ENCODE measurements around the gene ARNT2.

The ARNT2 gene

GRCh38 chr15:80588801-80589200 is 184.6 kb downstream of the ARNT2 start:
- no peak overlapping the region for H2BK15ac ChIP-seq (ENCODE audit: low read length)
- H3K23ac ChIP-seq (ENCODE audit: low read depth, low read length, poor library complexity): no peak overlapping the region
- peaks cover 21 to 87% of the 10 kb centered on the region in 2 donors for H3K36me3 ChIP-seq (replicated peaks in 1 of 2; ENCODE audit: control insufficient read depth in 2 of 2, insufficient read depth in 2 of 2, low read length in 2 of 2)

GRCh38 chr15:80590761-80591355 is 186.7 kb downstream of the ARNT2 start:
- Histone ChIP-seq H4K91ac (ENCODE audit: low read depth, low read length, poor library complexity) (no peak overlapping the region), H2AFZ (ENCODE audit: low read length) (no peak overlapping the region), H3K4me1 (ENCODE audit: control insufficient read depth in 2 of 2, insufficient read depth in 1 of 2, low read depth in 1 of 2, low read length in 2 of 2) (peaks cover 0 to 2% of the 10 kb centered on the region in 2 donors), H3K36me3 (replicated peaks in 1 of 2; ENCODE audit: control insufficient read depth in 2 of 2, insufficient read depth in 2 of 2, low read length in 2 of 2) (peaks cover 31 to 87% of the 10 kb centered on the region in 2 donors), H3K9ac (ENCODE audit: low read depth, low read length, poor library complexity) (no peak overlapping the region), H3K23ac (ENCODE audit: low read depth, low read length, poor library complexity) (no peak overlapping the region), H2BK120ac (ENCODE audit: low read depth, low read length) (no peak overlapping the region), H3K14ac (ENCODE audit: low read length) (no peak overlapping the region), H2BK5ac (ENCODE audit: low read length) (no peak overlapping the region), H3K9me3 (replicated peaks in 1 of 2; ENCODE audit: control insufficient read depth in 2 of 2, insufficient read depth in 1 of 2, low read depth in 1 of 2, low read length in 2 of 2) (no peaks in the 10 kb centered on the region), H3K4me2 (ENCODE audit: insufficient read depth, low read length, poor library complexity, severe bottlenecking) (no peak overlapping the region), H3K27ac (replicated peaks; ENCODE audit: low read length) (no peak overlapping the region), H4K8ac (ENCODE audit: low read depth, low read length) (no peak overlapping the region), H3K4ac (ENCODE audit: low read length) (no peak overlapping the region), H3K27me3 (ENCODE audit: control insufficient read depth in 3 of 3, insufficient read depth in 3 of 3, low read depth in 1 of 3, low read length in 3 of 3) (no peaks in the 10 kb centered on the region), H3K4me3 (ENCODE audit: low read length in 2 of 2) (no peak overlapping the region), H2BK15ac (ENCODE audit: low read length) (no peak overlapping the region), H3K18ac (ENCODE audit: low read length) (no peak overlapping the region), H2AK5ac (ENCODE audit: low read depth, low read length) (no peak overlapping the region), H2BK12ac (ENCODE audit: low read length) (no peak overlapping the region), H3K79me1 (ENCODE audit: low read depth, low read length) (no peaks in the 10 kb centered on the region)
- no CpG with 5 or more reads among the region's 7 CpGs for WGBS, 2 donors (ENCODE audit: extremely low coverage in 2 of 2, insufficient read length in 2 of 2, insufficient replicate concordance in 1 of 2)
- DNase-seq (ENCODE audit: low spot score): no peak

More at GRCh38 chr15:80588801-80589200, 184.6 kb downstream of the ARNT2 start:
- Histone ChIP-seq H3K79me1 (ENCODE audit: low read depth, low read length) (no peaks in the 10 kb centered on the region), H3K27me3 (ENCODE audit: control insufficient read depth in 3 of 3, insufficient read depth in 3 of 3, low read depth in 1 of 3, low read length in 3 of 3) (no peaks in the 10 kb centered on the region), H3K4me1 (ENCODE audit: control insufficient read depth in 2 of 2, insufficient read depth in 1 of 2, low read depth in 1 of 2, low read length in 2 of 2) (peaks cover 0 to 2% of the 10 kb centered on the region in 2 donors), H2BK12ac (ENCODE audit: low read length) (no peak overlapping the region), H4K8ac (ENCODE audit: low read depth, low read length) (no peak overlapping the region), H3K4me2 (ENCODE audit: insufficient read depth, low read length, poor library complexity, severe bottlenecking) (no peak overlapping the region), H3K9me3 (replicated peaks in 1 of 2; ENCODE audit: control insufficient read depth in 2 of 2, insufficient read depth in 1 of 2, low read depth in 1 of 2, low read length in 2 of 2) (no peaks in the 10 kb centered on the region), H2AK5ac (ENCODE audit: low read depth, low read length) (no peak overlapping the region), H3K4me3 (ENCODE audit: low read length in 2 of 2) (no peak overlapping the region), H2AFZ (ENCODE audit: low read length) (no peak overlapping the region), H3K14ac (ENCODE audit: low read length) (no peak overlapping the region), H3K27ac (replicated peaks; ENCODE audit: low read length) (no peak overlapping the region), H2BK5ac (ENCODE audit: low read length) (no peak overlapping the region), H3K18ac (ENCODE audit: low read length) (no peak overlapping the region), H3K9ac (ENCODE audit: low read depth, low read length, poor library complexity) (no peak overlapping the region), H2BK120ac (ENCODE audit: low read depth, low read length) (no peak overlapping the region), H4K91ac (ENCODE audit: low read depth, low read length, poor library complexity) (no peak overlapping the region), H3K4ac (ENCODE audit: low read length) (no peak overlapping the region)
- WGBS, 2 donors (ENCODE audit: extremely low coverage in 2 of 2, insufficient read length in 2 of 2, insufficient replicate concordance in 1 of 2): no CpG with 5 or more reads among the region's 6 CpGs
- no peak for DNase-seq (ENCODE audit: low spot score)

GRCh38 chr15:80591471-80591870 is 187.3 kb downstream of the ARNT2 start:
- Histone ChIP-seq H3K4me1 (ENCODE audit: control insufficient read depth in 2 of 2, insufficient read depth in 1 of 2, low read depth in 1 of 2, low read length in 2 of 2) (peaks cover 0 to 2% of the 10 kb centered on the region in 2 donors), H3K9ac (ENCODE audit: low read depth, low read length, poor library complexity) (no peak overlapping the region), H2BK5ac (ENCODE audit: low read length) (no peak overlapping the region), H3K36me3 (replicated peaks in 1 of 2; ENCODE audit: control insufficient read depth in 2 of 2, insufficient read depth in 2 of 2, low read length in 2 of 2) (peaks cover 31 to 87% of the 10 kb centered on the region in 2 donors), H3K79me1 (ENCODE audit: low read depth, low read length) (no peaks in the 10 kb centered on the region), H2AK5ac (ENCODE audit: low read depth, low read length) (no peak overlapping the region), H3K27ac (replicated peaks; ENCODE audit: low read length) (no peak overlapping the region), H3K23ac (ENCODE audit: low read depth, low read length, poor library complexity) (peak overlapping the region; percentile 8), H2BK120ac (ENCODE audit: low read depth, low read length) (no peak overlapping the region), H3K27me3 (ENCODE audit: control insufficient read depth in 3 of 3, insufficient read depth in 3 of 3, low read depth in 1 of 3, low read length in 3 of 3) (no peaks in the 10 kb centered on the region), H3K9me3 (replicated peaks in 1 of 2; ENCODE audit: control insufficient read depth in 2 of 2, insufficient read depth in 1 of 2, low read depth in 1 of 2, low read length in 2 of 2) (no peaks in the 10 kb centered on the region), H3K4me3 (ENCODE audit: low read length in 2 of 2) (no peak overlapping the region), H2BK12ac (ENCODE audit: low read length) (no peak overlapping the region), H3K4ac (ENCODE audit: low read length) (no peak overlapping the region), H4K8ac (ENCODE audit: low read depth, low read length) (no peak overlapping the region), H3K14ac (ENCODE audit: low read length) (no peak overlapping the region), H3K18ac (ENCODE audit: low read length) (no peak overlapping the region), H4K91ac (ENCODE audit: low read depth, low read length, poor library complexity) (no peak overlapping the region), H2BK15ac (ENCODE audit: low read length) (no peak overlapping the region), H3K4me2 (ENCODE audit: insufficient read depth, low read length, poor library complexity, severe bottlenecking) (no peak overlapping the region), H2AFZ (ENCODE audit: low read length) (no peak overlapping the region)
- no CpG with 5 or more reads among the region's 23 CpGs for WGBS, 2 donors (ENCODE audit: extremely low coverage in 2 of 2, insufficient read length in 2 of 2, insufficient replicate concordance in 1 of 2)
- no peak for DNase-seq (ENCODE audit: low spot score)

- Histone ChIP-seq H3K9ac (ENCODE audit: low read depth, low read length, poor library complexity) (no peak overlapping the region), H2AK5ac (ENCODE audit: low read depth, low read length) (no peak overlapping the region), H3K4me2 (ENCODE audit: insufficient read depth, low read length, poor library complexity, severe bottlenecking) (no peak overlapping the region), H3K27ac (replicated peaks; ENCODE audit: low read length) (no peak overlapping the region), H3K79me1 (ENCODE audit: low read depth, low read length) (no peaks in the 10 kb centered on the region), H3K36me3 (replicated peaks in 1 of 2; ENCODE audit: control insufficient read depth in 2 of 2, insufficient read depth in 2 of 2, low read length in 2 of 2) (peaks cover 31 to 89% of the 10 kb centered on the region in 2 donors), H2BK15ac (ENCODE audit: low read length) (no peak overlapping the region), H4K91ac (ENCODE audit: low read depth, low read length, poor library complexity) (no peak overlapping the region), H3K9me3 (replicated peaks in 1 of 2; ENCODE audit: control insufficient read depth in 2 of 2, insufficient read depth in 1 of 2, low read depth in 1 of 2, low read length in 2 of 2) (no peaks in the 10 kb centered on the region), H2BK5ac (ENCODE audit: low read length) (no peak overlapping the region), H3K27me3 (ENCODE audit: control insufficient read depth in 3 of 3, insufficient read depth in 3 of 3, low read depth in 1 of 3, low read length in 3 of 3) (no peaks in the 10 kb centered on the region), H2BK120ac (ENCODE audit: low read depth, low read length) (no peak overlapping the region), H3K4ac (ENCODE audit: low read length) (no peak overlapping the region), H3K18ac (ENCODE audit: low read length) (no peak overlapping the region), H4K8ac (ENCODE audit: low read depth, low read length) (no peak overlapping the region), H2AFZ (ENCODE audit: low read length) (no peak overlapping the region), H3K14ac (ENCODE audit: low read length) (no peak overlapping the region), H2BK12ac (ENCODE audit: low read length) (no peak overlapping the region), H3K23ac (ENCODE audit: low read depth, low read length, poor library complexity) (peak overlapping the region; percentile 8), H3K4me3 (ENCODE audit: low read length in 2 of 2) (no peak overlapping the region), H3K4me1 (ENCODE audit: control insufficient read depth in 2 of 2, insufficient read depth in 1 of 2, low read depth in 1 of 2, low read length in 2 of 2) (peaks cover 0 to 2% of the 10 kb centered on the region in 2 donors)
- no peak for DNase-seq (ENCODE audit: low spot score)
- WGBS, 2 donors (ENCODE audit: extremely low coverage in 2 of 2, insufficient read length in 2 of 2, insufficient replicate concordance in 1 of 2): no CpG with 5 or more reads among the region's 10 CpGs
Measured at GRCh38 chr15:80591938-80592825, 188.0 kb downstream of the ARNT2 start.

All from neuronal stem cell (in vitro differentiated cells).